K562 (cell line): ENCODE data around the gene LUC7L3. TPM values are rescaled to one million over a fixed set of nuclear protein-coding genes. Genes with fewer than 3 reads are reported as not detected.

Source experiments
- ADNP ChIP-seq: fragments of 200-800 bp; sonication (Bioruptor generic); IDR thresholded peaks from 2 replicates; pipeline ENCODE4 v1.6.1; 2016; ENCODE audit warnings: missing genetic modification characterization, missing compliant biosample characterization
- ATF1 ChIP-seq, 2 experiments: fragments of 450-650 bp in 1 of 2; IDR thresholded peaks; 2 replicates each; pipeline ENCODE4 v1.6.1; 2016; ENCODE audit warnings: missing compliant biosample characterization in 1 of 2, missing genetic modification characterization in 1 of 2
- CREM ChIP-seq: IDR thresholded peaks from 2 replicates; pipeline ENCODE4 v1.6.1; 2014; ENCODE audit warnings: antibody characterized with exemption, low read depth
- DACH1 ChIP-seq: fragments of 450-650 bp; IDR thresholded peaks from 2 replicates; pipeline ENCODE4 v1.6.1; 2018; ENCODE audit not compliant: partially characterized antibody
- DDX20 ChIP-seq: fragments of 450-650 bp; IDR thresholded peaks from 2 replicates; pipeline ENCODE4 v1.6.1; 2016; ENCODE audit warnings: missing genetic modification characterization, low read depth, mild to moderate bottlenecking, missing compliant biosample characterization, moderate library complexity
- ELF4 ChIP-seq: fragments of 450-650 bp; formaldehyde crosslinking; IDR thresholded peaks from 2 replicates; pipeline ENCODE4 v1.4.0; 2022; ENCODE audit warnings: missing genetic modification characterization
- ETV1 ChIP-seq: fragments of 450-650 bp; conservative IDR thresholded peaks from 2 replicates; pipeline ENCODE4 v1.6.1; 2016; ENCODE audit warnings: missing genetic modification characterization, control low read depth, low read depth, missing compliant biosample characterization
- FIP1L1 ChIP-seq: fragments of 200-400 bp; formaldehyde crosslinking; IDR thresholded peaks from 2 replicates; pipeline ENCODE4 v1.6.1; 2018; ENCODE audit warnings: mild to moderate bottlenecking, low read depth, low read length; ENCODE audit not compliant: poor library complexity, severe bottlenecking
- GTF2F1 ChIP-seq: IDR thresholded peaks from 2 replicates; pipeline ENCODE4 v1.6.1; 2011; ENCODE audit warnings: low read depth, low read length, improper control_type of control experiment
- KLF1 ChIP-seq: fragments of 450-650 bp; IDR thresholded peaks from 2 replicates; pipeline ENCODE4 v1.6.1; 2016; ENCODE audit warnings: missing genetic modification characterization, missing compliant biosample characterization
- KLF16 ChIP-seq: IDR thresholded peaks from 2 replicates; pipeline ENCODE4 v1.6.1; 2016; ENCODE audit warnings: antibody characterized with exemption
- MECOM ChIP-seq: fragments of 250-450 bp; sonication (Bioruptor Pico); IDR thresholded peaks from 2 replicates; pipeline ENCODE4 v1.8.0; 2022; ENCODE audit warnings: inconsistent platforms
- NR2C2 ChIP-seq, 2 experiments: fragments of 200-800 bp in 1 of 2; sonication (Bioruptor generic) in 1 of 2; sonication (generic) in 1 of 2; formaldehyde crosslinking in 1 of 2; IDR thresholded peaks; 2 replicates each; pipeline versions ENCODE4 v1.6.1 to v1.8.0; 2016 to 2022; ENCODE audit warnings: mild to moderate bottlenecking in 1 of 2, missing compliant biosample characterization in 1 of 2, missing genetic modification characterization in 1 of 2, missing genetic modification reagents in 1 of 2
- RBM22 ChIP-seq: fragments of 200-400 bp; formaldehyde crosslinking; IDR thresholded peaks from 2 replicates; pipeline ENCODE4 v1.6.1; 2018; ENCODE audit warnings: low read length, low read depth; ENCODE audit not compliant: poor library complexity, severe bottlenecking
- TCF7 ChIP-seq: sonication (generic); IDR thresholded peaks from 2 replicates; pipeline ENCODE4 v1.6.1; 2016; ENCODE audit warnings: antibody characterized with exemption, borderline replicate concordance
- YBX1 ChIP-seq: fragments of 450-650 bp; IDR thresholded peaks from 2 replicates; pipeline ENCODE4 v1.7.1; 2016; ENCODE audit warnings: mild to moderate bottlenecking
- ZNF212 ChIP-seq: fragments of 450-650 bp; formaldehyde crosslinking; IDR thresholded peaks from 2 replicates; pipeline ENCODE4 v1.4.0; 2020; ENCODE audit warnings: mild to moderate bottlenecking
- ZNF239 ChIP-seq: fragments of 250-450 bp; sonication (Bioruptor Pico); IDR thresholded peaks from 2 replicates; pipeline ENCODE4 v1.4.0; 2020; ENCODE audit warnings: mild to moderate bottlenecking
- ZNF589 ChIP-seq: fragments of 200-800 bp; sonication (Bioruptor generic); IDR thresholded peaks from 2 replicates; pipeline ENCODE4 v1.6.1; 2016; ENCODE audit warnings: low read depth, missing genetic modification characterization, missing compliant biosample characterization
- ZNF77 ChIP-seq: fragments of 250-450 bp; sonication (Bioruptor Pico); IDR thresholded peaks from 2 replicates; pipeline ENCODE4 v1.5.0; 2020
- polyA plus RNA-seq, 8 experiments: library from polyadenylated mRNA; depleted of rRNA in 4 of 8; stranded (reverse) in 5 of 8; unstranded in 3 of 8; fragments of >200 nt; fragmentation: Nextera tagmentation in 2 of 8; fragmentation: Illumina TruSeq in 1 of 8; extraction: Ambion mirVana in 2 of 8; extraction: Trizol in 1 of 8; gene quantifications; 2 replicates each; pipeline versions ENCODE4 v1.2.1 to v1.2.3, GENCODE V29; 2011 to 2014; ENCODE audit warnings: inconsistent platforms in 1 of 8, missing spikeins in 1 of 8
- total RNA-seq, 7 experiments: library from RNA; depleted of rRNA in 6 of 7; stranded (reverse); fragments of >200 nt in 6 of 7; fragmentation: Illumina TruSeq in 2 of 7; extraction: Trizol in 2 of 7; gene quantifications; 2 replicates each; pipeline versions ENCODE4 v1.2.1 to v1.2.3, GENCODE V29; 2011 to 2021; ENCODE audit warnings: low replicate concordance in 1 of 7
- TF ChIP-seq, protein P1 (sequence below): sonication (generic); formaldehyde crosslinking; IDR thresholded peaks from 2 replicates; pipeline ENCODE4 v1.8.1; 2023; ENCODE audit warnings: mild to moderate bottlenecking, missing genetic modification reagents
- TF ChIP-seq, protein P2 (sequence below): fragments of 450-650 bp; formaldehyde crosslinking; IDR thresholded peaks from 2 replicates; pipeline ENCODE4 v1.4.0; 2020; ENCODE audit warnings: mild to moderate bottlenecking, moderate library complexity
- TF ChIP-seq, protein P3 (sequence below): fragments of 250-450 bp; sonication (Bioruptor Pico); IDR thresholded peaks from 2 replicates; pipeline ENCODE4 v1.4.0; 2020; ENCODE audit warnings: mild to moderate bottlenecking

The LUC7L3 gene
- total and polyA plus RNA-seq, 9 of the 15 experiments (the other 6 are each of a cell fraction or from before 2014, with no cell fraction given), result 80.8 to 284 (median 127) TPM

DNA sequence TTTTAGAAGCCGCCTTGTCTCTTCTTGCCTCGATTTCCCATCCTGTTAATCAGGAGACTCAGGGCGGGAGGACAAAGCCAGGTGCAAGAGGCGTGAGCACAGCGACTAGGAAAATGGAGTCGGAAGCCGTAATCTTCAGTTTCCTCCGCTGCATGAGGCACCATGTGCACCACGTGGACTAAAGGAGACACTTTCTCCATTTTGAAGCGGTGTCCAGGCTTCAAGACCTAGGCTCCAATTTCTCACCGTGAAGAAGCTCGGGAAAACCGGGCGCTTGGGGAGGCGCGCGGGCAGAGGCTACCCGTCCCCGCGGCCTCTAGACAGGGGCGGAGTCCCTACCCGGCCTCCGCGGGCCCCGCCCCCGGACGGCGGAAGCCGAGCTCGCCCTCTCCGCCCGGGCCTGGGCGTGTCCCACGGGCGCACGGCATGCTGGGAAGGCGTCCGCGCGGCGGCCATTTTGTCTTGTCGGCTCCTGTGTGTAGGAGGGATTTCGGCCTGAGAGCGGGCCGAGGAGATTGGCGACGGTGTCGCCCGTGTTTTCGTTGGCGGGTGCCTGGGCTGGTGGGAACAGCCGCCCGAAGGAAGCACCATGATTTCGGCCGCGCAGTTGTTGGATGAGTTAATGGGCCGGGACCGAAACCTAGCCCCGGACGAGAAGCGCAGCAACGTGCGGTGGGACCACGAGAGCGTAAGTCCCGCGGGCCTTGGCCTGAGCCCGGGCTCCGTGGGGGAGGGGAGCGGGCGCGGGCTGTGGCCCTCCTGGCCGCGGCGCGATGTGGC is at the start of gene LUC7L3 (continued):
- no peak; the same call in 1 of the 2 replicates for TF ChIP-seq ATF1 (CRISPR knock-in tag; IDR thresholded peaks at IDR 0.05)
- TF ChIP-seq ATF1 (tag; IDR thresholded peaks at IDR 0.05), result peak; percentile 64
- TF ChIP-seq YBX1, result no peak
- TF ChIP-seq ETV1 (tag), result peak; percentile 42; the same call in 1 of the 2 replicates
- TF ChIP-seq ZNF589 (CRISPR knock-in tag), result peak; percentile 78
- TF ChIP-seq RBM22, result peak; percentile 78
- TF ChIP-seq CREM, result peak; percentile 72
- 0 out of 2 replicates have a peak, but pooled peaks have one; percentile 33 for TF ChIP-seq ZNF212 (CRISPR knock-in tag)
- TF ChIP-seq ELF4 (CRISPR knock-in tag), result peak; percentile 25; the same call in 1 of the 2 replicates
- no peak; the same call in 1 of the 2 replicates for TF ChIP-seq NR2C2 (CRISPR knock-in tag; IDR thresholded peaks at IDR 0.05)
- TF ChIP-seq NR2C2 (tag; IDR thresholded peaks at IDR 0.05), result peak; percentile 61; the same call in 1 of the 2 replicates
- TF ChIP-seq ZNF239 (CRISPR knock-in tag), result no peak
- TF ChIP-seq, protein P1, sequence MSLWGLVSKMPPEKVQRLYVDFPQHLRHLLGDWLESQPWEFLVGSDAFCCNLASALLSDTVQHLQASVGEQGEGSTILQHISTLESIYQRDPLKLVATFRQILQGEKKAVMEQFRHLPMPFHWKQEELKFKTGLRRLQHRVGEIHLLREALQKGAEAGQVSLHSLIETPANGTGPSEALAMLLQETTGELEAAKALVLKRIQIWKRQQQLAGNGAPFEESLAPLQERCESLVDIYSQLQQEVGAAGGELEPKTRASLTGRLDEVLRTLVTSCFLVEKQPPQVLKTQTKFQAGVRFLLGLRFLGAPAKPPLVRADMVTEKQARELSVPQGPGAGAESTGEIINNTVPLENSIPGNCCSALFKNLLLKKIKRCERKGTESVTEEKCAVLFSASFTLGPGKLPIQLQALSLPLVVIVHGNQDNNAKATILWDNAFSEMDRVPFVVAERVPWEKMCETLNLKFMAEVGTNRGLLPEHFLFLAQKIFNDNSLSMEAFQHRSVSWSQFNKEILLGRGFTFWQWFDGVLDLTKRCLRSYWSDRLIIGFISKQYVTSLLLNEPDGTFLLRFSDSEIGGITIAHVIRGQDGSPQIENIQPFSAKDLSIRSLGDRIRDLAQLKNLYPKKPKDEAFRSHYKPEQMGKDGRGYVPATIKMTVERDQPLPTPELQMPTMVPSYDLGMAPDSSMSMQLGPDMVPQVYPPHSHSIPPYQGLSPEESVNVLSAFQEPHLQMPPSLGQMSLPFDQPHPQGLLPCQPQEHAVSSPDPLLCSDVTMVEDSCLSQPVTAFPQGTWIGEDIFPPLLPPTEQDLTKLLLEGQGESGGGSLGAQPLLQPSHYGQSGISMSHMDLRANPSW (CRISPR knock-in tag), result 0 out of 2 replicates have a peak, but pooled peaks have one; percentile 53
- TF ChIP-seq, protein P2, sequence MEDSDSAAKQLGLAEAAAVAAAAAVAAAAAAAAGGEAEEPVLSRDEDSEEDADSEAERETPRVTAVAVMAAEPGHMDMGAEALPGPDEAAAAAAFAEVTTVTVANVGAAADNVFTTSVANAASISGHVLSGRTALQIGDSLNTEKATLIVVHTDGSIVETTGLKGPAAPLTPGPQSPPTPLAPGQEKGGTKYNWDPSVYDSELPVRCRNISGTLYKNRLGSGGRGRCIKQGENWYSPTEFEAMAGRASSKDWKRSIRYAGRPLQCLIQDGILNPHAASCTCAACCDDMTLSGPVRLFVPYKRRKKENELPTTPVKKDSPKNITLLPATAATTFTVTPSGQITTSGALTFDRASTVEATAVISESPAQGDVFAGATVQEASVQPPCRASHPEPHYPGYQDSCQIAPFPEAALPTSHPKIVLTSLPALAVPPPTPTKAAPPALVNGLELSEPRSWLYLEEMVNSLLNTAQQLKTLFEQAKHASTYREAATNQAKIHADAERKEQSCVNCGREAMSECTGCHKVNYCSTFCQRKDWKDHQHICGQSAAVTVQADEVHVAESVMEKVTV, result 0 out of 2 replicates have a peak, but pooled peaks have one; percentile 33
- TF ChIP-seq ADNP (tag), result no peak
- TF ChIP-seq KLF1 (tag), result peak; percentile 79
- peak; percentile 86 for TF ChIP-seq FIP1L1
- no peak for TF ChIP-seq DACH1
- TF ChIP-seq GTF2F1, result peak; percentile 85
- TF ChIP-seq DDX20 (tag), result no peak
- TF ChIP-seq, protein P3, sequence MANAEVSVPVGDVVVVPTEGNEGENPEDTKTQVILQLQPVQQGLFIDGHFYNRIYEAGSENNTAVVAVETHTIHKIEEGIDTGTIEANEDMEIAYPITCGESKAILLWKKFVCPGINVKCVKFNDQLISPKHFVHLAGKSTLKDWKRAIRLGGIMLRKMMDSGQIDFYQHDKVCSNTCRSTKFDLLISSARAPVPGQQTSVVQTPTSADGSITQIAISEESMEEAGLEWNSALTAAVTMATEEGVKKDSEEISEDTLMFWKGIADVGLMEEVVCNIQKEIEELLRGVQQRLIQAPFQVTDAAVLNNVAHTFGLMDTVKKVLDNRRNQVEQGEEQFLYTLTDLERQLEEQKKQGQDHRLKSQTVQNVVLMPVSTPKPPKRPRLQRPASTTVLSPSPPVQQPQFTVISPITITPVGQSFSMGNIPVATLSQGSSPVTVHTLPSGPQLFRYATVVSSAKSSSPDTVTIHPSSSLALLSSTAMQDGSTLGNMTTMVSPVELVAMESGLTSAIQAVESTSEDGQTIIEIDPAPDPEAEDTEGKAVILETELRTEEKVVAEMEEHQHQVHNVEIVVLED, result peak; percentile 74
- TF ChIP-seq MECOM (CRISPR knock-in tag), result 0 out of 2 replicates have a peak, but pooled peaks have one; percentile 16
- TF ChIP-seq ZNF77 (CRISPR knock-in tag), result no peak
- TF ChIP-seq KLF16, result no peak
- no peak for TF ChIP-seq TCF7
